Keratinocyte (primary cell): Measurements from ENCODE around the gene COL9A3. TPM values are rescaled to one million over a fixed set of nuclear protein-coding genes. Genes with fewer than 3 reads are reported as not detected.

ENCODE experiments used
- DNase-seq: peaks from one replicate; pipeline ENCODE4 v3.0.0-alpha.2; 2011; ENCODE audit warnings: low read depth, missing footprints, low spot score
- FAIRE-seq: peaks from 2 replicates; lab custom pipeline; 2011; peaks lifted over from hg19 to GRCh38; lab: Jason Lieb, UNC
- H2AFZ ChIP-seq: 2 replicates; pipeline ENCODE4 v1.6.0; 2012; ENCODE audit warnings: low read length, control low read depth, inconsistent platforms; ENCODE audit not compliant: control insufficient read depth
- H3K27ac ChIP-seq: 2 replicates; pipeline ENCODE4 v1.5.1; 2011; ENCODE audit warnings: low read length; ENCODE audit not compliant: control insufficient read depth, insufficient read depth
- H3K27me3 ChIP-seq: 3 replicates; pipeline ENCODE4 v1.6.0; 2011; ENCODE audit warnings: low read length; ENCODE audit not compliant: control insufficient read depth, insufficient read depth; ENCODE audit errors: extremely low read depth
- H3K36me3 ChIP-seq, 2 experiments: 2 replicates in 1 of 2; 3 replicates in 1 of 2; pipeline ENCODE4 v1.5.1; 2011; ENCODE audit warnings: low read length in 2 of 2, mild to moderate bottlenecking in 1 of 2; ENCODE audit not compliant: control insufficient read depth in 2 of 2, insufficient read depth in 2 of 2; ENCODE audit errors: extremely low read depth in 1 of 2
- H3K4me1 ChIP-seq: 3 replicates; pipeline ENCODE4 v1.5.1; 2011; ENCODE audit warnings: low read length; ENCODE audit not compliant: control insufficient read depth, insufficient read depth; ENCODE audit errors: extremely low read depth
- H3K4me2 ChIP-seq: 3 replicates; pipeline ENCODE4 v1.6.0; 2011; ENCODE audit warnings: low read depth, low read length; ENCODE audit not compliant: control insufficient read depth, insufficient read depth; ENCODE audit errors: extremely low read depth
- H3K4me3 ChIP-seq, 3 experiments: fragments of 200-600 bp in 1 of 3; sonication (generic) in 1 of 3; 2 replicates in 2 of 3; 3 replicates in 1 of 3; pipeline ENCODE4 v1.5.1; 2011 to 2016; ENCODE audit warnings: low read length in 3 of 3, mild to moderate bottlenecking in 3 of 3, control low read depth in 2 of 3, inconsistent platforms in 1 of 3, low read depth in 1 of 3, mixed read lengths in 1 of 3, mixed run types in 1 of 3, moderate library complexity in 1 of 3; ENCODE audit not compliant: control insufficient read depth in 2 of 3, insufficient read depth in 2 of 3; ENCODE audit errors: extremely low read depth in 1 of 3
- H3K79me2 ChIP-seq: 2 replicates; pipeline ENCODE4 v1.6.0; 2012; ENCODE audit warnings: low read length; ENCODE audit not compliant: control insufficient read depth, insufficient read depth
- H3K9ac ChIP-seq: 3 replicates; pipeline ENCODE4 v1.6.0; 2011; ENCODE audit warnings: low read length; ENCODE audit not compliant: control insufficient read depth, insufficient read depth; ENCODE audit errors: extremely low read depth
- H3K9me1 ChIP-seq: 3 replicates; pipeline ENCODE4 v1.6.0; 2011; ENCODE audit warnings: low read length; ENCODE audit not compliant: control insufficient read depth, insufficient read depth; ENCODE audit errors: extremely low read depth
- H3K9me3 ChIP-seq: 2 replicates; pipeline ENCODE4 v1.5.1; 2012; ENCODE audit warnings: low read depth, low read length; ENCODE audit not compliant: control insufficient read depth
- H4K20me1 ChIP-seq: 3 replicates; pipeline ENCODE4 v1.6.0; 2011; ENCODE audit warnings: low read length; ENCODE audit not compliant: control insufficient read depth, insufficient read depth; ENCODE audit errors: extremely low read depth
- EZH2 ChIP-seq: IDR thresholded peaks from one replicate; pipeline ENCODE4 v1.6.1; 2012; ENCODE audit warnings: inconsistent platforms, mild to moderate bottlenecking, low read length, moderate library complexity
- dilution Hi-C: fragments of 300-500 bp; cut with MboI; formaldehyde crosslinking; loops from one replicate; pipeline ENCODE4 v1.7.0; 2020; ENCODE audit warnings: low sequenced_read_pairs; ENCODE audit not compliant: extremely low pct_ligation_motif_present
- polyA plus RNA-seq, 5 experiments: library from polyadenylated mRNA; depleted of rRNA in 3 of 5; stranded (reverse) in 3 of 5; stranded (forward) in 1 of 5; unstranded in 1 of 5; fragments of >200 nt; gene quantifications; 1 replicate in 1 of 5; 2 replicates in 3 of 5; 3 replicates in 1 of 5; pipeline versions ENCODE4 v1.2.1 to v1.2.3, GENCODE V29; 2011 to 2012; ENCODE audit warnings: missing spikeins in 2 of 5, low read depth in 1 of 5, low replicate concordance in 1 of 5
- TF ChIP-seq, protein P1 (sequence below), 3 experiments: IDR thresholded peaks in 1 of 3; conservative IDR thresholded peaks in 1 of 3; optimal IDR thresholded peaks in 1 of 3; 2 replicates in 2 of 3; 3 replicates in 1 of 3; pipeline versions ENCODE3 to v1.5.1; 2011; ENCODE audit warnings: low read length in 3 of 3, mild to moderate bottlenecking in 3 of 3, moderate library complexity in 2 of 3, control low read depth in 1 of 3, inconsistent platforms in 1 of 3; ENCODE audit not compliant: insufficient read depth in 2 of 3; ENCODE audit errors: extremely low read depth in 1 of 3

Gene COL9A3
- polyA plus RNA-seq, 1 donor (not counting 4 experiments of a cell fraction or from before 2014, with no cell fraction given), result 4.8 TPM

- Histone ChIP-seq H3K9me3 (no peaks in the 10 kb centered on the region), H2AFZ (no peak overlapping the region), H3K27ac (no peak overlapping the region), H3K4me1 (peaks cover 11% of the 10 kb centered on the region), H3K4me2 (no peak overlapping the region), H3K79me2 (no peaks in the 10 kb centered on the region), H3K27me3 (no peaks in the 10 kb centered on the region), H3K36me3 (peaks cover 4% of the 10 kb centered on the region in 2 experiments), H3K4me3 (no peak overlapping the region), H4K20me1 (no peaks in the 10 kb centered on the region), H3K9me1 (no peaks in the 10 kb centered on the region), H3K9ac (no peak overlapping the region)
- FAIRE-seq (no peak), DNase-seq (no peak)
- no peak for TF ChIP-seq EZH2
- TF ChIP-seq, protein P1, sequence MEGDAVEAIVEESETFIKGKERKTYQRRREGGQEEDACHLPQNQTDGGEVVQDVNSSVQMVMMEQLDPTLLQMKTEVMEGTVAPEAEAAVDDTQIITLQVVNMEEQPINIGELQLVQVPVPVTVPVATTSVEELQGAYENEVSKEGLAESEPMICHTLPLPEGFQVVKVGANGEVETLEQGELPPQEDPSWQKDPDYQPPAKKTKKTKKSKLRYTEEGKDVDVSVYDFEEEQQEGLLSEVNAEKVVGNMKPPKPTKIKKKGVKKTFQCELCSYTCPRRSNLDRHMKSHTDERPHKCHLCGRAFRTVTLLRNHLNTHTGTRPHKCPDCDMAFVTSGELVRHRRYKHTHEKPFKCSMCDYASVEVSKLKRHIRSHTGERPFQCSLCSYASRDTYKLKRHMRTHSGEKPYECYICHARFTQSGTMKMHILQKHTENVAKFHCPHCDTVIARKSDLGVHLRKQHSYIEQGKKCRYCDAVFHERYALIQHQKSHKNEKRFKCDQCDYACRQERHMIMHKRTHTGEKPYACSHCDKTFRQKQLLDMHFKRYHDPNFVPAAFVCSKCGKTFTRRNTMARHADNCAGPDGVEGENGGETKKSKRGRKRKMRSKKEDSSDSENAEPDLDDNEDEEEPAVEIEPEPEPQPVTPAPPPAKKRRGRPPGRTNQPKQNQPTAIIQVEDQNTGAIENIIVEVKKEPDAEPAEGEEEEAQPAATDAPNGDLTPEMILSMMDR (optimal IDR thresholded peaks at IDR 0.05 in 1 of 3, IDR thresholded peaks at IDR 0.05 in 1 of 3, conservative IDR thresholded peaks at IDR 0.05 in 1 of 3; ENCODE audit: extremely low read depth in 1 of 3, insufficient read depth in 2 of 3, low read length in 3 of 3), result no peak
- dilution Hi-C loops, result no loop called here
These were observed 60.3 kb downstream of the COL9A3 start for GRCh38 chr20:62876902-62877816.

- Histone ChIP-seq H3K79me2 (no peaks in the 10 kb centered on the region), H3K4me1 (peaks cover 11% of the 10 kb centered on the region), H3K27me3 (no peaks in the 10 kb centered on the region), H2AFZ (no peak overlapping the region), H3K27ac (no peak overlapping the region), H3K4me2 (no peak overlapping the region), H3K4me3 (no peak overlapping the region), H3K9ac (no peak overlapping the region), H3K9me1 (no peaks in the 10 kb centered on the region), H3K9me3 (no peaks in the 10 kb centered on the region), H3K36me3 (peaks cover 4% of the 10 kb centered on the region in 2 experiments), H4K20me1 (no peaks in the 10 kb centered on the region)
- dilution Hi-C loops, result no loop called here
- no peak for FAIRE-seq
- no peak for DNase-seq
- no peak for TF ChIP-seq EZH2
- TF ChIP-seq, protein P1 (optimal IDR thresholded peaks at IDR 0.05 in 1 of 3, IDR thresholded peaks at IDR 0.05 in 1 of 3, conservative IDR thresholded peaks at IDR 0.05 in 1 of 3; ENCODE audit: extremely low read depth in 1 of 3, insufficient read depth in 2 of 3, low read length in 3 of 3), result no peak
These were observed 61.6 kb downstream of the COL9A3 start for GRCh38 chr20:62878244-62879038.
